ENCODE results near the gene GYPC. TPM values are rescaled to one million over a fixed set of nuclear protein-coding genes. Genes with fewer than 3 reads are reported as not detected.
A peak's percentile ranks its signal among the peaks of the same experiment; 100 is the strongest.

The GYPC gene
- total RNA-seq, 6 experiments from 2014 or later = 2.9 to 17.2 (median 8.1) TPM

- 52% methylated on average over 3 of the region's 3 CpGs for WGBS (ENCODE audit: insufficient coverage, low coverage, low lambda C conversion rate, missing lambda C conversion rate)
- Histone ChIP-seq H3K27ac (no peak overlapping the region), H3K4me3 (no peak overlapping the region), H3K4me1 (no peaks in the 10 kb centered on the region), H3K27me3 (no peaks in the 10 kb centered on the region), H3K36me3 (no peaks in the 10 kb centered on the region), H3K9me3 (no peaks in the 10 kb centered on the region)
- intact Hi-C loops (cut with DNase I) = no loop called here
- DNase-seq = no peak
- no peak for TF ChIP-seq POLR2A (IDR thresholded peaks at IDR 0.05)
- no peak for TF ChIP-seq CTCF (IDR thresholded peaks at IDR 0.05)
- no peak for ATAC-seq
Observed at GRCh38 chr2:126623000-126623399, 33.0 kb upstream of the GYPC start.

- no peak for DNase-seq
- Histone ChIP-seq H3K9me3 (no peaks in the 10 kb centered on the region), H3K27ac (no peak overlapping the region), H3K4me1 (no peaks in the 10 kb centered on the region), H3K4me3 (no peak overlapping the region), H3K36me3 (no peaks in the 10 kb centered on the region), H3K27me3 (no peaks in the 10 kb centered on the region)
- WGBS (ENCODE audit: insufficient coverage, low coverage, low lambda C conversion rate, missing lambda C conversion rate) = 33% methylated on average over 2 of the region's 2 CpGs
- intact Hi-C loops (cut with DNase I) = no loop called here
- no peak for ATAC-seq
- TF ChIP-seq CTCF (IDR thresholded peaks at IDR 0.05) (no peak), POLR2A (IDR thresholded peaks at IDR 0.05) (no peak)
Observed at GRCh38 chr2:126627643-126628042, 28.3 kb upstream of the GYPC start.

- Histone ChIP-seq H3K4me3 (no peak overlapping the region), H3K4me1 (no peaks in the 10 kb centered on the region), H3K36me3 (no peaks in the 10 kb centered on the region), H3K27ac (no peak overlapping the region), H3K27me3 (no peaks in the 10 kb centered on the region), H3K9me3 (no peaks in the 10 kb centered on the region)
- intact Hi-C loops (cut with DNase I) = no loop called here
- DNase-seq (peak in 2 of 3 donors; percentile 42 to 57), ATAC-seq (peak; percentile 65 to 79 (median 76))
- WGBS (ENCODE audit: insufficient coverage, low coverage, low lambda C conversion rate, missing lambda C conversion rate) = 29% methylated on average over 12 of the region's 12 CpGs
- peak; percentile 35 to 66 (median 60) for TF ChIP-seq CTCF (IDR thresholded peaks at IDR 0.05)
- TF ChIP-seq POLR2A (IDR thresholded peaks at IDR 0.05) = no peak
Observed at GRCh38 chr2:126634273-126634861, 21.6 kb upstream of the GYPC start.

GRCh38 chr2:126635281-126635680 lies 20.7 kb upstream of the GYPC start:
- ATAC-seq = peak in 3 of 4 donors; percentile 50 to 82 (median 69)
- Histone ChIP-seq H3K4me3 (no peak overlapping the region), H3K4me1 (no peaks in the 10 kb centered on the region), H3K27ac (no peak overlapping the region), H3K9me3 (no peaks in the 10 kb centered on the region), H3K27me3 (no peaks in the 10 kb centered on the region), H3K36me3 (no peaks in the 10 kb centered on the region)
- intact Hi-C loops (cut with DNase I) = no loop called here
- no peak for DNase-seq
- no peak for TF ChIP-seq CTCF (IDR thresholded peaks at IDR 0.05)
- TF ChIP-seq POLR2A (IDR thresholded peaks at IDR 0.05) = no peak
- 67% methylated on average over 1 of the region's 1 CpG for WGBS (ENCODE audit: insufficient coverage, low coverage, low lambda C conversion rate, missing lambda C conversion rate)
